Cardiac fibroblast (primary cell): ENCODE data around the gene DNAJC5.

Experiments used
- DNase-seq, 2 donors: peaks; one replicate each; pipeline versions ENCODE4 v3.0.0 to v3.0.0-alpha.2; 2010; ENCODE audit warnings: low read depth in 2 of 2
- H3K4me3 ChIP-seq, 2 donors: replicated peaks in 1 of 2; 1 replicate in 1 of 2; 2 replicates in 1 of 2; pipeline ENCODE4 v1.5.1; 2011; ENCODE audit warnings: low read depth in 2 of 2, low read length in 2 of 2, mild to moderate bottlenecking in 2 of 2, moderate library complexity in 1 of 2
- TF ChIP-seq, protein P1 (sequence below): IDR thresholded peaks from one replicate; pipeline ENCODE4 v1.5.1; 2011; ENCODE audit warnings: low read depth, mild to moderate bottlenecking, low read length, inconsistent platforms

The DNAJC5 gene

GRCh38 chr20:63894358-63895201 is at the start of gene DNAJC5:
Gene DNAJC5, plus strand, starts transcription at chr20:63895126. Its CDS starts 33,220 bp downstream, at chr20:63928346.
- H3K4me3 ChIP-seq = peak within 1 kb of the TSS; percentile 61 to 69
- peak; percentile 92 to 96 for DNase-seq
- TF ChIP-seq, protein P1, sequence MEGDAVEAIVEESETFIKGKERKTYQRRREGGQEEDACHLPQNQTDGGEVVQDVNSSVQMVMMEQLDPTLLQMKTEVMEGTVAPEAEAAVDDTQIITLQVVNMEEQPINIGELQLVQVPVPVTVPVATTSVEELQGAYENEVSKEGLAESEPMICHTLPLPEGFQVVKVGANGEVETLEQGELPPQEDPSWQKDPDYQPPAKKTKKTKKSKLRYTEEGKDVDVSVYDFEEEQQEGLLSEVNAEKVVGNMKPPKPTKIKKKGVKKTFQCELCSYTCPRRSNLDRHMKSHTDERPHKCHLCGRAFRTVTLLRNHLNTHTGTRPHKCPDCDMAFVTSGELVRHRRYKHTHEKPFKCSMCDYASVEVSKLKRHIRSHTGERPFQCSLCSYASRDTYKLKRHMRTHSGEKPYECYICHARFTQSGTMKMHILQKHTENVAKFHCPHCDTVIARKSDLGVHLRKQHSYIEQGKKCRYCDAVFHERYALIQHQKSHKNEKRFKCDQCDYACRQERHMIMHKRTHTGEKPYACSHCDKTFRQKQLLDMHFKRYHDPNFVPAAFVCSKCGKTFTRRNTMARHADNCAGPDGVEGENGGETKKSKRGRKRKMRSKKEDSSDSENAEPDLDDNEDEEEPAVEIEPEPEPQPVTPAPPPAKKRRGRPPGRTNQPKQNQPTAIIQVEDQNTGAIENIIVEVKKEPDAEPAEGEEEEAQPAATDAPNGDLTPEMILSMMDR = no peak

DNA sequence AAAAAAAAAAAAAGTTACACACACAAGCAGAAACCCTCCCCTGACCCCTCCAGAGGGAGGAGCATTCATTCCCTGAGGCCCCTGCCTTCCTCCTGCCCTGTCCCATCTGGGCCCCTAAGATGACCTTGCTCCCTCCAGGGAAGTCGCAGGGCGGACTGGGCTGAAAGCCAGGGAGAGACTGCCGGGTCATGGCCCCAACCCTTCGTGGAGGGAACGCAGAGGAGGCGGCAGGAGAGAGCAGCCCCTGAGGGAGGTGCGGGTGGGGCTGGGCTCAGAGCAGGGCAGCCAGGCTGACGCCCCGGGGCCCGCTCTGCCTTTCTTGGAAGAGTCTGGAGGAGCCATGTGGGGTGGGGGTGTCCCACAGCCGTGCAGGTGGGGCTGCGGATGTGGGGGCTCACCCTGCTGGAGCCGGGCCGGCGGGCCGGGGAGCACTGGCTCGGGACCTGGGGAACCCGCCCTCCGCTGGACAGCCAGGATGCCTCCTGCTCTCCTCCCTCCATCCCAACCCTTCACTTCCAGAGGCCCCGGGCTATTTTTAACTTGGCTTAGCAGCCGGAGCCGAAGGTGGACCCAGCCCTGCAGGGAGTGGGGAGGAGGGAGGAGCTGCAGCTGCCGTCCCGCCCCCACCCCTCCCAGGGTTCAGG is 48.7 kb upstream of the DNAJC5 start:
- peak in 1 of 2 donors; percentile 68 for DNase-seq
- H3K4me3 ChIP-seq = peak overlapping the region in 1 of 2 donors; percentile 3
- TF ChIP-seq, protein P1 = no peak

DNA sequence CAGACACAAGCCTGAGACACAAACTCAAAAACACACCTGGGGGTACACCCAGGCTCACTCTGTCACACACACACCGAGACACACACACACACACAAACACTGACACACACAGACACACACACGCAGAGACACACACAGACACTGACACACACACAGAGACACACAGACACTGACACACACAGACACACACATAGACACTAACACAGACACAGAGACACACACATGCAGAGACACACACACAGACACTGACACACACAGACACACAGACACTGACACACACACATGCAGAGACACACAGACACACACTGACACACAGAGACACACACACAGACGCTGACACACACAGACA is 48.1 kb upstream of the DNAJC5 start:
- no peak overlapping the region for H3K4me3 ChIP-seq
- TF ChIP-seq, protein P1 = no peak
- no peak for DNase-seq

DNA sequence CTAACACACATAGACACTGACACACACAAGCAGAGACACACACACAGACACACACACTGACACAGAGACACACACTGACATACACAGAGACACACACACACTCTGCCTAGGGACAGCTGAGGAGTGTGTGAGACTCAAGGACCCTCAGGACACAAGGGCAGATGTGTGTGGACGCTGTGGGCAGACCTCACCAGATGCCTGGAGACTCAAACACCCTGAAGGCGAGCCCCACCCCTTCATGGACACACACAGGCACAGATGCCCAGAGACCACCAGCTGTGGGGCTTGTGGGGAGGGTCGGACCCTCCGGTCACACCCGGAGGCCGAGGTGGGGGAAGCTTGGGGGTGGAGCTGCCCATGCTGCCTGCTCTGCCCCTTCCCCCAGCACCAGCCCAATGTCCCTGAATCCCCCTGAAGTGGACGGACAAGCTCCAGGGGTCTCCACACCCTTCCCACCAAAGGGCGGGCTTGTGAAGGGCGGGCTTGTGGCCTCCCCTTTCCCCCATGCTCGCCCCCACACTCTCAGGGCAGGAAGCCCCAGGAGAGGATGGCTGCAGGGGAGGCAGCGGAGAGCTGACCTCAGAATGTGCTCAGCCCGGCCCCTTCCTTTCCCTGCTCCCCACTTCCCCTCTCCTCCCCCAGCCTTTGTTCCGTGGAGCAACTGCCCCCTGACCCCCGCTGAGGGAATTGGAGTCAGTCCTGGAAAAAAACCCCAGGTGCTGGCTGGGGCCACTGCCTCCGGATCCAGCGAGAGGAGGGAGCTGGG is 47.5 kb upstream of the DNAJC5 start:
- DNase-seq = peak in 1 of 2 donors; percentile 53

GRCh38 chr20:63848003-63848911 is 46.7 kb upstream of the DNAJC5 start:
- H3K4me3 ChIP-seq = no peak overlapping the region
- TF ChIP-seq, protein P1 = no peak
- no peak for DNase-seq

More for the DNA sequence above, 47.5 kb upstream of the DNAJC5 start:
- TF ChIP-seq, protein P1 = no peak
- no peak overlapping the region for H3K4me3 ChIP-seq
